GM12878 (cell line): ENCODE measurements around the gene PLAAT3.
"Not testable (repeated sequence)": the region's sequence is repeated elsewhere in the genome, so short reads cannot be mapped to it uniquely, and the experiment has no call there.

Experiments used
- BRCA1 ChIP-seq: IDR thresholded peaks from 2 replicates; pipeline ENCODE4 v1.6.1; 2011; ENCODE audit warnings: low read depth, low read length, improper control_type of control experiment
- FOS ChIP-seq: IDR thresholded peaks from 3 replicates; pipeline ENCODE4 v1.6.1; 2011; ENCODE audit warnings: borderline replicate concordance; ENCODE audit not compliant: insufficient read length; ENCODE audit errors: extremely low read depth
- GABPA ChIP-seq: IDR thresholded peaks from 2 replicates; pipeline ENCODE4 v1.6.1; 2014; ENCODE audit warnings: antibody characterized with exemption, low read depth, mild to moderate bottlenecking, inconsistent platforms
- HDAC2 ChIP-seq: fragments of 200-600 bp; sonication (generic); IDR thresholded peaks from 2 replicates; pipeline ENCODE4 v1.6.1; 2017
- MEF2A ChIP-seq: IDR thresholded peaks from 2 replicates; pipeline ENCODE4 v1.6.1; 2011; ENCODE audit warnings: low read depth, mild to moderate bottlenecking, low read length, moderate library complexity; ENCODE audit not compliant: insufficient read depth
- NBN ChIP-seq: fragments of 450-650 bp; IDR thresholded peaks from 2 replicates; pipeline ENCODE4 v1.6.1; 2016
- NFYB ChIP-seq: IDR thresholded peaks from 2 replicates; pipeline ENCODE4 v1.6.1; 2011; ENCODE audit warnings: low read depth, mild to moderate bottlenecking, low read length, improper control_type of control experiment, moderate library complexity; ENCODE audit not compliant: insufficient read depth
- NR2F1 ChIP-seq: fragments of 450-650 bp; conservative IDR thresholded peaks from 2 replicates; pipeline ENCODE4 v1.6.1; 2017; ENCODE audit warnings: mild to moderate bottlenecking
- NRF1 ChIP-seq: conservative IDR thresholded peaks from 2 replicates; pipeline ENCODE4 v1.6.1; 2011; ENCODE audit warnings: mild to moderate bottlenecking, low read depth, low read length, improper control_type of control experiment
- POLR2A ChIP-seq: IDR thresholded peaks from 2 replicates; pipeline ENCODE4 v1.6.1; 2011; ENCODE audit warnings: low read depth, mild to moderate bottlenecking, low read length
- RAD21 ChIP-seq: IDR thresholded peaks from 2 replicates; pipeline ENCODE4 v1.6.1; 2011; ENCODE audit warnings: mild to moderate bottlenecking, low read depth, low read length, moderate library complexity; ENCODE audit not compliant: insufficient read depth
- SMARCA5 ChIP-seq: fragments of 450-650 bp; IDR thresholded peaks from 2 replicates; pipeline ENCODE4 v1.6.1; 2017; ENCODE audit warnings: mild to moderate bottlenecking
- TCF12 ChIP-seq: IDR thresholded peaks from 2 replicates; pipeline ENCODE4 v1.6.1; 2011; ENCODE audit warnings: low read depth, mild to moderate bottlenecking, low read length
- TF ChIP-seq, protein P1 (sequence below), 3 experiments: IDR thresholded peaks in 2 of 3; conservative IDR thresholded peaks in 1 of 3; 2 replicates each; pipeline ENCODE4 v1.5.1; 2011; ENCODE audit warnings: low read depth in 3 of 3, low read length in 3 of 3, mild to moderate bottlenecking in 3 of 3, control low read depth in 2 of 3, moderate library complexity in 2 of 3, inconsistent platforms in 1 of 3, mixed read lengths in 1 of 3; ENCODE audit not compliant: control insufficient read depth in 2 of 3, insufficient read depth in 1 of 3; ENCODE audit errors: extremely low read depth in 1 of 3

DNA sequence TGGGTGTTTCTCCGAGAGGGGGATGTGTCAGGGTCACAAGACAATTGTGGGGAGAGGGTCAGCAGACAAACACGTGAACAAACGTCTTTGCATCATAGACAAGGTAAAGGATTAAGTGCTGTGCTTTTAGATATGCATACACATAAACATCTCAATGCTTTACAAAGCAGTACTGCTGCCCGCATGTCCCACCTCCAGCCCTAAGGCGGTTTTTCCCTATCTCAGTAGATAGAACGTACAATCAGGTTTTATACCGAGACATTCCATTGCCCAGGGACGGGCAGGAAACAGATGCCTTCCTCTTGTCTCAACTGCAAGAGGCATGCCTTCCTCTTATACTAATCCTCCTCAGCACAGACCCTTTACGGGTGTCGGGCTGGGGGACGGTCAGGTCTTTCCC, 86.1 kb downstream of the PLAAT3 start:
- not testable (repeated sequence) for TF ChIP-seq MEF2A, NRF1, NBN, BRCA1, NFYB, TCF12, RAD21, HDAC2, POLR2A, SMARCA5, GABPA, NR2F1, FOS
- TF ChIP-seq, protein P1, sequence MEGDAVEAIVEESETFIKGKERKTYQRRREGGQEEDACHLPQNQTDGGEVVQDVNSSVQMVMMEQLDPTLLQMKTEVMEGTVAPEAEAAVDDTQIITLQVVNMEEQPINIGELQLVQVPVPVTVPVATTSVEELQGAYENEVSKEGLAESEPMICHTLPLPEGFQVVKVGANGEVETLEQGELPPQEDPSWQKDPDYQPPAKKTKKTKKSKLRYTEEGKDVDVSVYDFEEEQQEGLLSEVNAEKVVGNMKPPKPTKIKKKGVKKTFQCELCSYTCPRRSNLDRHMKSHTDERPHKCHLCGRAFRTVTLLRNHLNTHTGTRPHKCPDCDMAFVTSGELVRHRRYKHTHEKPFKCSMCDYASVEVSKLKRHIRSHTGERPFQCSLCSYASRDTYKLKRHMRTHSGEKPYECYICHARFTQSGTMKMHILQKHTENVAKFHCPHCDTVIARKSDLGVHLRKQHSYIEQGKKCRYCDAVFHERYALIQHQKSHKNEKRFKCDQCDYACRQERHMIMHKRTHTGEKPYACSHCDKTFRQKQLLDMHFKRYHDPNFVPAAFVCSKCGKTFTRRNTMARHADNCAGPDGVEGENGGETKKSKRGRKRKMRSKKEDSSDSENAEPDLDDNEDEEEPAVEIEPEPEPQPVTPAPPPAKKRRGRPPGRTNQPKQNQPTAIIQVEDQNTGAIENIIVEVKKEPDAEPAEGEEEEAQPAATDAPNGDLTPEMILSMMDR (IDR thresholded peaks at IDR 0.05 in 2 of 3, conservative IDR thresholded peaks at IDR 0.05 in 1 of 3; ENCODE audit: control insufficient read depth in 2 of 3, extremely low read depth in 1 of 3, insufficient read depth in 1 of 3, low read depth in 3 of 3, low read length in 3 of 3) = not testable (repeated sequence)
